HCT116 (cell line): ENCODE data around the gene HCLS1. TPM values are rescaled to one million over a fixed set of nuclear protein-coding genes. Genes with fewer than 3 reads are reported as not detected.

Experiments
- ATAC-seq: fragments of 200-7000 bp; cut with Tn5 transposase; 2 replicates; pipeline ENCODE4 v1.9.1; 2020; ENCODE audit warnings: mild to moderate bottlenecking, moderate library complexity
- BruUV-seq: library from RNA; stranded (reverse); fragments of 400-500 nt; replicated peaks from 2 replicates; lab custom pipeline; 2021; lab: Mats Ljungman, UMichigan
- CTCF ChIA-PET: fragments of 300-600 bp; sonication (Branson Sonifier 250); formaldehyde crosslinking; loops from one replicate; lab custom pipeline; 2021; ENCODE audit warnings: antibody characterized with exemption; lab: Charles Lee
- POLR2A ChIA-PET: fragments of 300-600, 350-600 bp; sonication (Branson Sonifier 250); formaldehyde crosslinking; loops from one replicate; lab custom pipeline; 2021; ENCODE audit warnings: antibody characterized with exemption; lab: Charles Lee
- RAD21 ChIA-PET, 2 experiments: fragments of 300-600 bp; sonication (Branson Sonifier 250); formaldehyde crosslinking; loops; one replicate each; lab custom pipeline; 2023; ENCODE audit warnings: low total read pairs in 2 of 2; ENCODE audit not compliant: uncharacterized antibody in 2 of 2, unreplicated experiment in 2 of 2, low non-redundant PET in 1 of 2; lab: Charles Lee
- DNase-seq: peaks from one replicate; pipeline ENCODE4 v3.0.0-alpha.2; 2010; ENCODE audit warnings: low read depth, low spot score
- H2AFZ ChIP-seq: fragments of 200-600 bp; shearing (Covaris generic), sonication (generic); 2 replicates; pipeline ENCODE4 v1.6.1; 2017; ENCODE audit warnings: low read depth, mixed run types, mixed read lengths, antibody characterized with exemption, low read length; ENCODE audit not compliant: poor library complexity, severe bottlenecking
- H3K27ac ChIP-seq: 2 replicates; pipeline ENCODE4 v1.5.1; 2012; ENCODE audit warnings: low read depth, low read length
- H3K27me3 ChIP-seq: fragments of 200-600 bp; sonication (generic); 2 replicates; pipeline ENCODE4 v1.6.1; 2016; ENCODE audit warnings: mixed run types, low read length, mixed read lengths; ENCODE audit not compliant: insufficient read depth
- H3K36me3 ChIP-seq, 2 experiments: fragments of 200-500 bp in 1 of 2; fragments of 200-600 bp in 1 of 2; sonication (Bioruptor generic) in 1 of 2; sonication (generic) in 1 of 2; 2 replicates each; pipeline versions ENCODE4 v1.5.1 to v1.6.1; 2014 to 2016; ENCODE audit warnings: low read length in 2 of 2, inconsistent platforms in 1 of 2, mixed read lengths in 1 of 2, mixed run types in 1 of 2; ENCODE audit not compliant: insufficient read depth in 2 of 2, control insufficient read depth in 1 of 2
- H3K4me1 ChIP-seq, 2 experiments: fragments of 200-600 bp in 1 of 2; sonication (generic) in 1 of 2; 2 replicates each; pipeline versions ENCODE4 v1.5.1 to v1.6.1; 2012 to 2017; ENCODE audit warnings: low read length in 2 of 2, inconsistent platforms in 1 of 2, mild to moderate bottlenecking in 1 of 2, mixed read lengths in 1 of 2, mixed run types in 1 of 2, moderate library complexity in 1 of 2; ENCODE audit not compliant: insufficient read depth in 2 of 2, control insufficient read depth in 1 of 2
- H3K4me2 ChIP-seq: fragments of 200-600 bp; sonication (generic); 2 replicates; pipeline ENCODE4 v1.6.1; 2017; ENCODE audit warnings: mixed run types, low read length, mixed read lengths
- H3K4me3 ChIP-seq, 2 experiments: fragments of 200-600 bp in 1 of 2; sonication (generic) in 1 of 2; replicated peaks in 1 of 2; 2 replicates each; pipeline ENCODE4 v1.5.1; 2011 to 2016; ENCODE audit warnings: low read length in 2 of 2, control low read depth in 1 of 2, low read depth in 1 of 2, mild to moderate bottlenecking in 1 of 2, mixed read lengths in 1 of 2, mixed run types in 1 of 2
- H3K79me2 ChIP-seq: fragments of 200-600 bp; sonication (generic); 2 replicates; pipeline ENCODE4 v1.6.1; 2017; ENCODE audit warnings: mild to moderate bottlenecking, mixed run types, low read length, moderate library complexity, mixed read lengths; ENCODE audit not compliant: insufficient read depth
- H3K9ac ChIP-seq: fragments of 200-600 bp; sonication (generic); 2 replicates; pipeline ENCODE4 v1.6.1; 2016; ENCODE audit warnings: low read length, mixed read lengths
- H3K9me2 ChIP-seq: fragments of 200-600 bp; sonication (generic), shearing (Covaris generic); 2 replicates; pipeline ENCODE4 v1.6.1; 2017; ENCODE audit warnings: mixed run types, mild to moderate bottlenecking, moderate library complexity; ENCODE audit not compliant: insufficient read depth
- H3K9me3 ChIP-seq, 2 experiments: fragments of 200-500 bp in 1 of 2; fragments of 200-600 bp in 1 of 2; sonication (Bioruptor generic) in 1 of 2; sonication (generic) in 1 of 2; 2 replicates each; pipeline ENCODE4 v1.6.1; 2014 to 2017; ENCODE audit warnings: low read length in 2 of 2, mixed read lengths in 2 of 2, inconsistent platforms in 1 of 2, low read depth in 1 of 2, mild to moderate bottlenecking in 1 of 2, mixed run types in 1 of 2, moderate library complexity in 1 of 2; ENCODE audit not compliant: control insufficient read depth in 1 of 2, insufficient read depth in 1 of 2
- H4K20me1 ChIP-seq: fragments of 200-600 bp; sonication (generic), shearing (Covaris generic); 2 replicates; pipeline ENCODE4 v1.6.1; 2017; ENCODE audit warnings: mixed run types, mild to moderate bottlenecking, moderate library complexity; ENCODE audit not compliant: insufficient read depth
- YY1 ChIP-seq: IDR thresholded peaks from 2 replicates; pipeline ENCODE4 v1.6.1; 2011; ENCODE audit warnings: low read length, low read depth, moderate library complexity, mild to moderate bottlenecking; ENCODE audit not compliant: insufficient replicate concordance; ENCODE audit errors: extremely low read depth
- intact Hi-C: fragments of 100-400 bp; cut with micrococcal nuclease; formaldehyde crosslinking; loops from 2 replicates; pipeline ENCODE4 v1.10.0; 2022
- total RNA-seq: library from RNA; stranded (reverse); gene quantifications from one replicate; pipeline ENCODE4 v1.2.1, GENCODE V29; 2021; ENCODE audit not compliant: unreplicated experiment

HCLS1 gene
- total RNA-seq, 1 experiment from 2014 or later: 1.6 TPM

DNA sequence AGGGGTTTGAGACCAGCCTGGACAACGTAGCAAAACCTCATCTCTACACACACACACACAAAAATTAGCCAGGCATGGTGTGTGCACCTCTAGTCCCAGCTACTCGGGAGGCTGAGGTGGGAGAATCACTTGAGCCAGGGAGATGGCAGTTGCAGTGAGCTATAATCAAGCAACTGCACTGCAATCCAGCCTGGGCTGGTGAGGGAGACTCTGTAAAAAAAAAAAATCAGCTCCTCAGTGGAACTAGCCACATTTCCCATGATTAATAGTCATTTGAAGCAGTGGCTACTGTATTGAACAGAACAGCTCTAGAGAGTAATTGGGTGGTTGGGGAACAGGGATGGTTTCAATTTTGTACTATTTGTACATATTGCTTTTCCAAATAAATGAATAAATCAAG is 79.0 kb downstream of the HCLS1 start:
- no peak overlapping the region for H3K9ac ChIP-seq
- H3K4me3 ChIP-seq: no peak overlapping the region
- BruUV-seq: no TSS peak
- ATAC-seq: no peak
- no peak overlapping the region for H2AFZ ChIP-seq
- CTCF ChIA-PET: interaction anchor here (0.7 kb wide), 1 partner anchor 257 kb away, joined by 3 read pairs; no protein-coding TSS in a partner anchor
- RAD21 ChIA-PET: no interaction called here
- no peak overlapping the region for H3K4me2 ChIP-seq
- intact Hi-C loops: no loop called here
- no peak overlapping the region for H3K27ac ChIP-seq
- DNase-seq: no peak
- H3K9me3 ChIP-seq: no peaks in the 10 kb centered on the region
- H3K9me2 ChIP-seq: no peaks in the 10 kb centered on the region
- POLR2A ChIA-PET: interaction anchor here (0.6 kb wide), 1 partner anchor 769 kb away, joined by 3 read pairs; no protein-coding TSS in a partner anchor
- H3K36me3 ChIP-seq: no peaks in the 10 kb centered on the region
- H3K27me3 ChIP-seq: no peaks in the 10 kb centered on the region
- no peak for TF ChIP-seq YY1
- H3K4me1 ChIP-seq: no peaks in the 10 kb centered on the region
- no peaks in the 10 kb centered on the region for H4K20me1 ChIP-seq
- H3K79me2 ChIP-seq: no peaks in the 10 kb centered on the region

Other genes starting within 250 kb of the HCLS1 start
- 12.3 TPM for gene POLQ, start 114.9 kb downstream of the HCLS1 start, total RNA-seq
- gene ARGFX, start 93.0 kb downstream of the HCLS1 start, total RNA-seq: not detected
- not detected for gene FBXO40, start 67.5 kb downstream of the HCLS1 start, total RNA-seq
- gene GOLGB1, start 88.8 kb upstream of the HCLS1 start, total RNA-seq: 31.3 TPM
- 22.2 TPM for gene IQCB1, start 174.2 kb upstream of the HCLS1 start, total RNA-seq
- 4.4 TPM for gene EAF2, start 174.3 kb upstream of the HCLS1 start, total RNA-seq
- gene SLC15A2, start 233.5 kb upstream of the HCLS1 start, total RNA-seq: 0.96 TPM